ENCODE data around the gene MUC20.
"Not testable (repeated sequence)": the region's sequence is repeated elsewhere in the genome, so short reads cannot be mapped to it uniquely, and the experiment has no call there.

DNA sequence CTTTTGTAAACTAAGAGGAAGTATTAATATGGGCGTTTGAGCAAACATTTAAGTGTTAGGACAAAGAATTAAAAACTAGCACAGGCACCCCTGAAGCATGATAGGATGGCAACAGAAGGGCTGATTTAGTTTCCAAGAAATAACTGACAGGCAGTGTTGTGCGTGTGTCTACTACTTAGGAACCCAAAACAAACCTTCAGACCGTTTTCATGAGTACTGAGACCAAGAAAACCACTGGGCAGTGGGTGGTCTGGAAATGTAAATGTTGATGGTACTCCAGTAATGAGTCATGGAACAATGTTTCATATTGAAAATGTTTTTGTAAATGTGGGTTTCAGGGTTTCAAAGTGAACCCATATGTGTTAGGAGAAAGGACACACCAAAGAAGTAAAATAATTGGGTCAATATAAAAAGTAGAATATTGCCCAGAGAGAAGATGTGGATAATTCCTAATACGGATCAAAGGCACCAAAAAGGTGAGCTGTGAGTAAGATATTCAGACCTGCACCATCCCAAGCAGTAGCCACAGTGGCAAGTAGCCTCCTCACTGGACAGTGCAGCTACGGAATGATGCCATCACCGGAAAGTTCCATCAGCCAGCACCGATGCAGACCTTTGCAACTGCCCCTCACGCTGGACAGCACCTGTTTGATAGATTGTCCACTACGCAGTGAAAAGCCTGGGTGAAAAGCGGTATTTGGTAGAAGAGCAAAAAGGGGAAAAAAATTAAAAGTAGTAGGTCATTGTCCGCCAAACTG, 29.0 kb upstream of the MUC20 start:
- not testable (repeated sequence) for TF ChIP-seq EZH2 (IDR thresholded peaks at IDR 0.05; ENCODE audit: insufficient read depth, poor library complexity, severe bottlenecking); EZH2phosphoT487 (IDR thresholded peaks at IDR 0.05; ENCODE audit: insufficient read depth, low read depth)
